ENCODE measurements around the gene PSME4.

PSME4 gene, protein sequence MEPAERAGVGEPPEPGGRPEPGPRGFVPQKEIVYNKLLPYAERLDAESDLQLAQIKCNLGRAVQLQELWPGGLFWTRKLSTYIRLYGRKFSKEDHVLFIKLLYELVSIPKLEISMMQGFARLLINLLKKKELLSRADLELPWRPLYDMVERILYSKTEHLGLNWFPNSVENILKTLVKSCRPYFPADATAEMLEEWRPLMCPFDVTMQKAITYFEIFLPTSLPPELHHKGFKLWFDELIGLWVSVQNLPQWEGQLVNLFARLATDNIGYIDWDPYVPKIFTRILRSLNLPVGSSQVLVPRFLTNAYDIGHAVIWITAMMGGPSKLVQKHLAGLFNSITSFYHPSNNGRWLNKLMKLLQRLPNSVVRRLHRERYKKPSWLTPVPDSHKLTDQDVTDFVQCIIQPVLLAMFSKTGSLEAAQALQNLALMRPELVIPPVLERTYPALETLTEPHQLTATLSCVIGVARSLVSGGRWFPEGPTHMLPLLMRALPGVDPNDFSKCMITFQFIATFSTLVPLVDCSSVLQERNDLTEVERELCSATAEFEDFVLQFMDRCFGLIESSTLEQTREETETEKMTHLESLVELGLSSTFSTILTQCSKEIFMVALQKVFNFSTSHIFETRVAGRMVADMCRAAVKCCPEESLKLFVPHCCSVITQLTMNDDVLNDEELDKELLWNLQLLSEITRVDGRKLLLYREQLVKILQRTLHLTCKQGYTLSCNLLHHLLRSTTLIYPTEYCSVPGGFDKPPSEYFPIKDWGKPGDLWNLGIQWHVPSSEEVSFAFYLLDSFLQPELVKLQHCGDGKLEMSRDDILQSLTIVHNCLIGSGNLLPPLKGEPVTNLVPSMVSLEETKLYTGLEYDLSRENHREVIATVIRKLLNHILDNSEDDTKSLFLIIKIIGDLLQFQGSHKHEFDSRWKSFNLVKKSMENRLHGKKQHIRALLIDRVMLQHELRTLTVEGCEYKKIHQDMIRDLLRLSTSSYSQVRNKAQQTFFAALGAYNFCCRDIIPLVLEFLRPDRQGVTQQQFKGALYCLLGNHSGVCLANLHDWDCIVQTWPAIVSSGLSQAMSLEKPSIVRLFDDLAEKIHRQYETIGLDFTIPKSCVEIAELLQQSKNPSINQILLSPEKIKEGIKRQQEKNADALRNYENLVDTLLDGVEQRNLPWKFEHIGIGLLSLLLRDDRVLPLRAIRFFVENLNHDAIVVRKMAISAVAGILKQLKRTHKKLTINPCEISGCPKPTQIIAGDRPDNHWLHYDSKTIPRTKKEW (N-terminal part only)

DNA sequence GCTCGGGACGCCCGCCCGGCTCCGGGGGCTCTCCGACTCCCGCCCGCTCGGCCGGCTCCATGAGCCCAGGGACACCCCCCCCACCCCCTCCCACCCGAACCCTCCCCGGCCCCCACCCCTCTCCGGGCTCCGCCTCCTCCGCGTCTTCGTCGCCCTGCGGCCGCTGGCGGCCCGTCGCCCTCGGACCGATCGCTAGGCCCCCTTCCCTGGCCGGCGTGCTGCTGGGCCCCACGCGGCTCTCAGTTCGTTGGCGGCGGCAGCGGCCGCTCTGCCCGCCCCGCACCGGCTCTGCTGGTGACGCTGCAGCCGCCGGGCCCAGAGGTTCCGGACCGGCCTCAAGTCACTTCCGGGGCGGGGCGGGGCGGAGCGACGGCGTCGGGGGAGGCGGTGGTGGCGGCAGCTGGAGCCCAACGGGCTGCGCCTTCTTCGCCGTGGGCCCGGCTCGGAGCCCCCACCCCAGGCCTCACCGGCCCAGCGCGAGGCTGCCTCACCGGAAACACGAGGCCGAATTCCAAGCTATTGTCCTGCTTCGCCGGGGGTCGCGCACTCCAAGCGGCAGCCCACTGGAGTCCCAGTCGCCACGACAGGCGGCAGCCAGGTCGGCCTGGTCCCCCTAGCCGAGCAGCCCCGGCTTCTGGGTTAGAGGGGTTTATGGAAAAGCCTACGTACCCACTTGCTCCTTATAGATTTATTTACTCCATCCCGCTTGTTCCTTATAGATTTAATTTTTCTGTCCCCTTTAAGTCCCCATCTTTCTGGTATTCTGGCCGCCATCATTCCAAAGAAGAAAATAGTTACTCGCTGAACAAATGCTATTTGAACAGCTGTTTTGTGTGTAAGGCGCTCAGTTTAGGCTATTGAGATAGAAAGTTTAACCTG is at the start of gene PSME4:
PSME4 (minus strand) TSS at position 270 of the 879 bp plus-strand sequence; CDS start at position 61, 209 bp downstream.
- H3K27me3 ChIP-seq (replicated peaks; ENCODE audit: control insufficient read depth, insufficient read depth, low read length), result no peaks in the 10 kb centered on the region
- H3K4me3 ChIP-seq (replicated peaks; ENCODE audit: low read depth, low read length), result peak within 1 kb of the TSS; percentile 68
- peak; percentile 91 for DNase-seq (ENCODE audit: extremely low read depth, insufficient read length)
- H3K36me3 ChIP-seq (ENCODE audit: control insufficient read depth, insufficient read depth, low read length), result no peaks in the 10 kb centered on the region
- TF ChIP-seq, protein P1, sequence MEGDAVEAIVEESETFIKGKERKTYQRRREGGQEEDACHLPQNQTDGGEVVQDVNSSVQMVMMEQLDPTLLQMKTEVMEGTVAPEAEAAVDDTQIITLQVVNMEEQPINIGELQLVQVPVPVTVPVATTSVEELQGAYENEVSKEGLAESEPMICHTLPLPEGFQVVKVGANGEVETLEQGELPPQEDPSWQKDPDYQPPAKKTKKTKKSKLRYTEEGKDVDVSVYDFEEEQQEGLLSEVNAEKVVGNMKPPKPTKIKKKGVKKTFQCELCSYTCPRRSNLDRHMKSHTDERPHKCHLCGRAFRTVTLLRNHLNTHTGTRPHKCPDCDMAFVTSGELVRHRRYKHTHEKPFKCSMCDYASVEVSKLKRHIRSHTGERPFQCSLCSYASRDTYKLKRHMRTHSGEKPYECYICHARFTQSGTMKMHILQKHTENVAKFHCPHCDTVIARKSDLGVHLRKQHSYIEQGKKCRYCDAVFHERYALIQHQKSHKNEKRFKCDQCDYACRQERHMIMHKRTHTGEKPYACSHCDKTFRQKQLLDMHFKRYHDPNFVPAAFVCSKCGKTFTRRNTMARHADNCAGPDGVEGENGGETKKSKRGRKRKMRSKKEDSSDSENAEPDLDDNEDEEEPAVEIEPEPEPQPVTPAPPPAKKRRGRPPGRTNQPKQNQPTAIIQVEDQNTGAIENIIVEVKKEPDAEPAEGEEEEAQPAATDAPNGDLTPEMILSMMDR (IDR thresholded peaks at IDR 0.05; ENCODE audit: insufficient read depth, low read length, poor library complexity, severe bottlenecking), result no peak

- Histone ChIP-seq H3K36me3 (ENCODE audit: control insufficient read depth, insufficient read depth, low read length) (no peaks in the 10 kb centered on the region), H3K4me3 (replicated peaks; ENCODE audit: low read depth, low read length) (no peak overlapping the region), H3K27me3 (replicated peaks; ENCODE audit: control insufficient read depth, insufficient read depth, low read length) (no peaks in the 10 kb centered on the region)
- DNase-seq (ENCODE audit: extremely low read depth, insufficient read length), result no peak
- TF ChIP-seq, protein P1 (IDR thresholded peaks at IDR 0.05; ENCODE audit: insufficient read depth, low read length, poor library complexity, severe bottlenecking), result no peak
Observed at GRCh38 chr2:54015798-54016699, 45.3 kb upstream of the PSME4 start.

- no peak for DNase-seq (ENCODE audit: extremely low read depth, insufficient read length)
- H3K27me3 ChIP-seq (replicated peaks; ENCODE audit: control insufficient read depth, insufficient read depth, low read length), result no peaks in the 10 kb centered on the region
- no peak overlapping the region for H3K4me3 ChIP-seq (replicated peaks; ENCODE audit: low read depth, low read length)
- no peaks in the 10 kb centered on the region for H3K36me3 ChIP-seq (ENCODE audit: control insufficient read depth, insufficient read depth, low read length)
- TF ChIP-seq, protein P1 (IDR thresholded peaks at IDR 0.05; ENCODE audit: insufficient read depth, low read length, poor library complexity, severe bottlenecking), result no peak
Observed at GRCh38 chr2:54013996-54014395, 43.2 kb upstream of the PSME4 start.

GRCh38 chr2:54012538-54013141 is 41.8 kb upstream of the PSME4 start:
- Histone ChIP-seq H3K4me3 (replicated peaks; ENCODE audit: low read depth, low read length) (no peak overlapping the region), H3K27me3 (replicated peaks; ENCODE audit: control insufficient read depth, insufficient read depth, low read length) (no peaks in the 10 kb centered on the region), H3K36me3 (ENCODE audit: control insufficient read depth, insufficient read depth, low read length) (no peaks in the 10 kb centered on the region)
- TF ChIP-seq, protein P1 (IDR thresholded peaks at IDR 0.05; ENCODE audit: insufficient read depth, low read length, poor library complexity, severe bottlenecking), result no peak
- no peak for DNase-seq (ENCODE audit: extremely low read depth, insufficient read length)

Measured in GM06990 (cell line).